Measurements from ENCODE around the gene PXDN. TPM values are rescaled to one million over a fixed set of nuclear protein-coding genes. Genes with fewer than 3 reads are reported as not detected.

Gene PXDN
- total and polyA plus RNA-seq, 9 of the 15 experiments (the other 6 are each of a cell fraction or from before 2014, with no cell fraction given) = 0.49 TPM; not detected in 8

DNA sequence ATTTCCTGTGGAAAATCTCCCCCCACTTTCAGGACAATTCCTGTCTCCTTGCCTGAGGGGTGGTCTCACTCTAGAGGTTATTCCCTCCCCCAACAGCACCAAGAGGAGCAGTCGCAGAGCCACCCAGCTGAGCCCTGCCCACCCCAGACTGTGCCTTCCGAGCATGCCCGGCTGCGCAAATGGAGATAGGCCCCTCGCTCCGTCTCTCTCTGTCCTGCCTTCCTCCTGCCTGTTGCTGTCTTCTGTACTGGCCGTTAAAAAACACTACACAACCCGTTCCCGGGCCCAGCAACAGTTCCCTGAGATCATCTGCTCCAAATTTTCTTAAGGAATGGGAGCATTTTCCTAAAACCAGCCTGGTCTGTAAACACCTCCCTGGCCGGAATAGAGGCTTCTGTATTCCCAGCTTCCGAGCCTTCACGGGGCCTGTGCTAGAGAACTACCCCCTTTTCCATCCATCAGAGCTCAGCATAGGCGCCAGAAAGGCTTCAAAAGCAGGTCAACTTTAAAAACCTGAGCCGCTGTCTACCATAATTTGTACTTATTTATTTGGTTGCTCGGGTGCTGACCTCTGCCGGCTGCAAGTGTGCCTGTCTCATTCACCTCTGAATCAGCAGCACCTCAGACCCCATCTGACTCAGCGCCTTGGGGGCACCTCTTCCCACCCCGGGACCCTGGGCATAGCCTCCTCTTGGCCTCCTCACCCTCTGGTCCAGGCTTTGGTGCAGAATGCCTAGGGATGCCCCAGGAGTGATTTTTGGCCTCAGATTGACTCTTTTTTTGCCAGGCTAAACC, 159.4 kb downstream of the PXDN start:
- no peaks in the 10 kb centered on the region for H4K20me1 ChIP-seq (replicated peaks; ENCODE audit: control insufficient read depth, insufficient read depth, low read length)
- no peak overlapping the region for H3K27ac ChIP-seq (ENCODE audit: extremely low read depth, low read depth, low read length)
- ChIA-PET CTCF (ENCODE audit: low intra/inter-chr PET ratio) (no interaction called here), POLR2A (no interaction called here)
- H3K27me3 ChIP-seq (ENCODE audit: control insufficient read depth in 2 of 2, insufficient read depth in 2 of 2, low read length in 2 of 2) = peaks cover 7 to 40% of the 10 kb centered on the region in 2 experiments; a peak in 4 of 5 replicates
- no peaks in the 10 kb centered on the region for H3K4me1 ChIP-seq (replicated peaks in 1 of 2; ENCODE audit: control insufficient read depth in 2 of 2, insufficient read depth in 2 of 2, low read length in 2 of 2)
- no TSS peak for BruUV-seq (replicated peaks)
- H3K4me3 ChIP-seq = no peak overlapping the region
- peak in 1 of 4 experiments; percentile 5 for DNase-seq (ENCODE audit: extremely low read depth in 1 of 4, low spot score in 3 of 4)
- H3K4me2 ChIP-seq (ENCODE audit: insufficient read depth, low read length) = no peak overlapping the region
- no peaks in the 10 kb centered on the region for H3K79me2 ChIP-seq (ENCODE audit: control insufficient read depth, insufficient read depth, low read length)
- H3K36me3 ChIP-seq (ENCODE audit: control insufficient read depth, insufficient read depth, low read length) = no peaks in the 10 kb centered on the region
- no peaks in the 10 kb centered on the region for H3K9me1 ChIP-seq (ENCODE audit: control insufficient read depth, insufficient read depth, low read length)
- intact Hi-C loops (cut with micrococcal nuclease) (no loop called here), in situ Hi-C loops (cut with MboI) (no loop called here)
- peak; percentile 70 for ATAC-seq
- no peaks in the 10 kb centered on the region for H3K9me3 ChIP-seq (replicated peaks; ENCODE audit: control insufficient read depth, insufficient read depth, low read depth, low read length)
- FAIRE-seq = no peak
- H3K9ac ChIP-seq (ENCODE audit: insufficient read depth in 1 of 2, low read depth in 2 of 2, low read length in 2 of 2) = no peak overlapping the region
- TF ChIP-seq, protein P1, sequence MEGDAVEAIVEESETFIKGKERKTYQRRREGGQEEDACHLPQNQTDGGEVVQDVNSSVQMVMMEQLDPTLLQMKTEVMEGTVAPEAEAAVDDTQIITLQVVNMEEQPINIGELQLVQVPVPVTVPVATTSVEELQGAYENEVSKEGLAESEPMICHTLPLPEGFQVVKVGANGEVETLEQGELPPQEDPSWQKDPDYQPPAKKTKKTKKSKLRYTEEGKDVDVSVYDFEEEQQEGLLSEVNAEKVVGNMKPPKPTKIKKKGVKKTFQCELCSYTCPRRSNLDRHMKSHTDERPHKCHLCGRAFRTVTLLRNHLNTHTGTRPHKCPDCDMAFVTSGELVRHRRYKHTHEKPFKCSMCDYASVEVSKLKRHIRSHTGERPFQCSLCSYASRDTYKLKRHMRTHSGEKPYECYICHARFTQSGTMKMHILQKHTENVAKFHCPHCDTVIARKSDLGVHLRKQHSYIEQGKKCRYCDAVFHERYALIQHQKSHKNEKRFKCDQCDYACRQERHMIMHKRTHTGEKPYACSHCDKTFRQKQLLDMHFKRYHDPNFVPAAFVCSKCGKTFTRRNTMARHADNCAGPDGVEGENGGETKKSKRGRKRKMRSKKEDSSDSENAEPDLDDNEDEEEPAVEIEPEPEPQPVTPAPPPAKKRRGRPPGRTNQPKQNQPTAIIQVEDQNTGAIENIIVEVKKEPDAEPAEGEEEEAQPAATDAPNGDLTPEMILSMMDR (IDR thresholded peaks at IDR 0.05 in 2 of 3, conservative IDR thresholded peaks at IDR 0.05 in 1 of 3; ENCODE audit: insufficient read depth in 2 of 3, low read depth in 1 of 3, low read length in 3 of 3) = peak; percentile 20 to 29 (median 28); a peak in 2 of 6 replicates
- no peak for TF ChIP-seq ZNF561 (CRISPR knock-in tag; conservative IDR thresholded peaks at IDR 0.05)
- TF ChIP-seq ZKSCAN1 (IDR thresholded peaks at IDR 0.05; ENCODE audit: low read depth, low read length) = no peak
- WGBS (ENCODE audit: insufficient coverage, low coverage, missing lambda C conversion rate) = under 1% methylated on average over 15 of the region's 18 CpGs
- no peak overlapping the region for H2AFZ ChIP-seq (ENCODE audit: low read depth, low read length)

Measured in K562 (cell line).